Activated CD4-positive, alpha-beta memory T cell treated with anti-CD3 and anti-CD28 coated beads, Interleukin-2, amount 10 ng/mL, durations not matched to agents 7 days and 5 days (primary cell): ENCODE data around the gene TMEM237. TPM values are rescaled to one million over a fixed set of nuclear protein-coding genes. Genes with fewer than 3 reads are reported as not detected.
"Not testable (repeated sequence)": the region's sequence is repeated elsewhere in the genome, so short reads cannot be mapped to it uniquely, and the experiment has no call there.

Source experiments
- CTCF ChIA-PET: fragments of 350-600 bp; sonication (Branson Sonifier 250); formaldehyde crosslinking; loops from one replicate; lab custom pipeline; 2021; ENCODE audit warnings: antibody characterized with exemption, inconsistent platforms; lab: Charles Lee
- POLR2A ChIA-PET: fragments of 350-600 bp; sonication (Branson Sonifier 250); formaldehyde crosslinking; loops from one replicate; lab custom pipeline; 2021; ENCODE audit warnings: antibody characterized with exemption; lab: Charles Lee
- DNase-seq: peaks from one replicate; pipeline ENCODE4 v3.0.0-alpha.2; 2020
- H3K27ac Mint-ChIP-seq: one replicate; pipeline ENCODE4 v1.8.0; 2021; ENCODE audit warnings: mild to moderate bottlenecking, mixed read lengths
- H3K27me3 Mint-ChIP-seq: one replicate; pipeline ENCODE4 v1.8.0; 2021; ENCODE audit warnings: mixed read lengths
- H3K36me3 Mint-ChIP-seq: one replicate; pipeline ENCODE4 v1.8.0; 2021; ENCODE audit warnings: low read depth, mixed read lengths
- H3K4me1 Mint-ChIP-seq: one replicate; pipeline ENCODE4 v1.8.0; 2021; ENCODE audit warnings: mixed read lengths
- H3K4me3 Mint-ChIP-seq: one replicate; pipeline ENCODE4 v1.8.0; 2021; ENCODE audit warnings: mild to moderate bottlenecking, mixed read lengths
- H3K9me3 Mint-ChIP-seq: one replicate; pipeline ENCODE4 v1.8.0; 2021; ENCODE audit warnings: mixed read lengths
- total RNA-seq, 2 experiments: library from RNA; stranded (reverse); gene quantifications; one replicate each; pipeline ENCODE4 v1.2.3, GENCODE V29; 2021

Gene TMEM237
- total RNA-seq: 10 to 100 TPM; 13.4 to 15.2 TPM

DNA sequence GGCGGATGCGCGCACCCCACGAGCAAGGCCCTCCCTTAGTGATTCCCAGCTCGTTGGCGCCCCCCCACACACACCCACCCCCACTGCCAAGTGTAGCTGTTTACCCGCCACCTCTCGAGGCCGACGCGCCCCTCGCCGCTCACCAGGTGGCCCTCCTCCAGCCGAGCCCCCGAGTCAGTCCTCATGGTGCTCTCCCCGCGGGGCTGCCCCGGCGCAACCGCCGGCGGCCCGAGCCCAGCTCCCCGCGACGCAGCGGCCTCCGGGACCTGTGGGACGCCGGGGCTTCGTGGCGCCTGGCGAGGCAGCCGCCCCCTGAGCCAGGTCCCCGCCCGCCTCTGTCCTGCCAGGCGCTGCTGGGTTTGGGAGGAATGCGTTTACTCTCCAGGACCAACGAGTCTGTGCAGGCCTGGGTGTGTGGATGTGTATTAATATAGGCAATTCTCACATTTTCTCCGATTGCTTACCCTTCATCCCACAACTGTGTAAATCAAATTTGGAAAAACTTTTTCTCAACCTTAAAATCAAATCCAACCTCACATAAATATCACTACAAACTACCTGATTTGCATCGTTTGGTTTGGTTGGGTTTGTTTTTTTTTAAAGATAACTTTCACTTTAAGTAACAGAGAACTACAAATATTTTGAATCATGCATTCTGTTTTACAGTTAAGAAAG is at the start of gene TMEM237:
TMEM237 (minus strand) TSS at position 288 of the 675 bp plus-strand sequence; CDS start at position 185, 103 bp downstream.
- Mint-ChIP-seq H3K27me3 (peaks cover 1% of the 10 kb centered on the region), H3K4me3 (peak within 1 kb of the TSS; percentile 92), H3K9me3 (no peaks in the 10 kb centered on the region), H3K4me1 (peaks cover 22% of the 10 kb centered on the region), H3K36me3 (no peaks in the 10 kb centered on the region), H3K27ac (peak within 1 kb of the TSS; percentile 87)
- DNase-seq: peak; percentile 49
- POLR2A ChIA-PET: interaction anchor here (1.0 to 2.6 kb wide), 10 partner anchors 8 to 460 kb away, joined by 3 to 21 read pairs (median 4); partner anchors contain the start of genes ALS2, CASP10, CASP8 and STRADB
- CTCF ChIA-PET: interaction anchor here (0.6 to 1.6 kb wide), 5 partner anchors 138 to 461 kb away, joined by 3 to 6 read pairs (median 3); partner anchors contain the start of genes ALS2 and TRAK2

DNA sequence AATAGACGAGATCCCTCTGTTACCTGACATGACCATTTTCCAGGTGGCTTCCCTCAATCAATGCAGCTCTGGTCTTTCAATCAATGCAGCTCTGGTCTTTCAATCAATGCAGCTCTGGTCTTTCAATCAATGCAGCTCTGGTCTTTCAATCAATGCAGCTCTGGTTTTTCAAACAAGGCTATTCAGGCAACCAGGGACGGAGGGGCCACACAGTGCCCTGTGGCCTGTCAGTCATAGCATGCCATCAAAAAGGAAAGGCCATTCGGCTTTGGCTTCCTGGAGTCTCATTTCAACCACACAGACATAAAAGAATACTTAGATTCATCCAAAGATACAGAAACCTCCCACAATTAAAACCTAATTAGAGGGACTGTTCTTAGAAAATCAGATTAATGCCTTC is 41.9 kb upstream of the TMEM237 start:
- H3K9me3 Mint-ChIP-seq: no peaks in the 10 kb centered on the region
- H3K27ac Mint-ChIP-seq: no peak overlapping the region
- peaks cover 22% of the 10 kb centered on the region for H3K27me3 Mint-ChIP-seq
- ChIA-PET POLR2A (no interaction called here), CTCF (no interaction called here)
- DNase-seq: no peak
- no peaks in the 10 kb centered on the region for H3K36me3 Mint-ChIP-seq
- H3K4me3 Mint-ChIP-seq: no peak overlapping the region
- H3K4me1 Mint-ChIP-seq: no peaks in the 10 kb centered on the region

- POLR2A ChIA-PET: no interaction called here
- Mint-ChIP-seq H3K4me1 (no peaks in the 10 kb centered on the region), H3K4me3 (no peak overlapping the region), H3K9me3 (no peaks in the 10 kb centered on the region), H3K27ac (no peak overlapping the region), H3K27me3 (peaks cover 4% of the 10 kb centered on the region), H3K36me3 (no peaks in the 10 kb centered on the region)
- CTCF ChIA-PET: interaction anchor here (1.0 kb wide), 1 partner anchor 12 kb away, joined by 3 read pairs; no protein-coding TSS in a partner anchor
- DNase-seq: no peak
Observed at GRCh38 chr2:201680743-201681142, 37.4 kb upstream of the TMEM237 start.

DNA sequence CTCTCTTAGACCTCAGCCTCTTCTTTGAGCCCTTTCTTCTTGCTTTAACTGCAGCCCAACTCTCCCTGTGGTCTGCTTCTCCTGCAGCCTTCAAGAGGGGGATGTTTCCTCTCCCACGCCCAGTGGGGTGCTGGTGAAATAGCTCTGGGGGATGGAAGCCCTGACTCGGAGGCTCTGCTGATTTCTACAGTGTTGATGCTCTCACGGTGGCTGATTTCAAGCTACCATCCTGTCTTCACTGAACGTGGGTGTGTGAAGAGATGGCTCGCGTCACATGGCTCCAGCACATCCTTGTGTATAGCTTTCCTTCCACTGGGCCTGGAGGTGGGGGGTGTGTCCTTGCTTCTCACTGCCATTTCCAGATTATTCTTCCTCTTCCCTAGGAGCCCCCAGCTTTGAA is 35.1 kb upstream of the TMEM237 start:
- ChIA-PET POLR2A (no interaction called here), CTCF (no interaction called here)
- Mint-ChIP-seq H3K27me3 (peaks cover 4% of the 10 kb centered on the region), H3K4me3 (no peak overlapping the region), H3K4me1 (peaks cover 14% of the 10 kb centered on the region), H3K36me3 (no peaks in the 10 kb centered on the region), H3K27ac (no peak overlapping the region), H3K9me3 (no peaks in the 10 kb centered on the region)
- DNase-seq: no peak

DNA sequence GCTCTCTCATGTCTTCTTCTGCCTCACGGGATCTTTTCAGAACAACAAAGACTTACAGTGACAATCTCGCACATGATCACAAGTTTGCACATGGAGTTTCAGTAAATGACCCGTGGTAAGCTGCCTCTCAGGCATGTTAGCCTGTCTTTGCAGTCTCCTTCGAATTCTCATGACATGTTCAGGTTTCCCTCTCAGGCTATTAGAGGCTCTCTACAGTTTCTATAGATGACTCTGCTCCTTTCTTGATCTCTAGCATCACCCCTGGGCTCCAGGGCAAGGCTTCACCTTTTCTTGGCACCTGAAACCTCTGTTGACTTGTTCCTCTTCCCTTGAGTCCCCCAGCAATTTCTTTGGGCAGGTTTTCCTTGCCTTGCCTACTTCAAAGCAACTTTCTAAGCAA is 32.2 kb upstream of the TMEM237 start:
- ChIA-PET POLR2A (no interaction called here), CTCF (no interaction called here)
- Mint-ChIP-seq H3K36me3 (no peaks in the 10 kb centered on the region), H3K27ac (no peak overlapping the region), H3K27me3 (peaks cover 14% of the 10 kb centered on the region), H3K4me3 (no peak overlapping the region), H3K9me3 (no peaks in the 10 kb centered on the region), H3K4me1 (peaks cover 22% of the 10 kb centered on the region)
- DNase-seq: no peak

GRCh38 chr2:201674794-201675193 is 31.5 kb upstream of the TMEM237 start:
- Mint-ChIP-seq H3K9me3 (no peaks in the 10 kb centered on the region), H3K27ac (no peak overlapping the region), H3K4me3 (no peak overlapping the region), H3K27me3 (peaks cover 16% of the 10 kb centered on the region), H3K4me1 (peaks cover 22% of the 10 kb centered on the region), H3K36me3 (no peaks in the 10 kb centered on the region)
- CTCF ChIA-PET: no interaction called here
- DNase-seq: no peak
- POLR2A ChIA-PET: no interaction called here

GRCh38 chr2:201674298-201674697 is 31.0 kb upstream of the TMEM237 start:
- Mint-ChIP-seq H3K9me3 (no peaks in the 10 kb centered on the region), H3K27me3 (peaks cover 16% of the 10 kb centered on the region), H3K27ac (no peak overlapping the region), H3K4me3 (no peak overlapping the region), H3K36me3 (no peaks in the 10 kb centered on the region), H3K4me1 (peaks cover 22% of the 10 kb centered on the region)
- CTCF ChIA-PET: no interaction called here
- no peak for DNase-seq
- POLR2A ChIA-PET: no interaction called here

- H3K9me3 Mint-ChIP-seq: no peaks in the 10 kb centered on the region
- no peaks in the 10 kb centered on the region for H3K36me3 Mint-ChIP-seq
- peaks cover 22% of the 10 kb centered on the region for H3K4me1 Mint-ChIP-seq
- no peak overlapping the region for H3K4me3 Mint-ChIP-seq
- no peak overlapping the region for H3K27ac Mint-ChIP-seq
- DNase-seq: no peak
- H3K27me3 Mint-ChIP-seq: peaks cover 16% of the 10 kb centered on the region
- ChIA-PET CTCF (no interaction called here), POLR2A (no interaction called here)
Observed at GRCh38 chr2:201673546-201673945, 30.2 kb upstream of the TMEM237 start.

DNA sequence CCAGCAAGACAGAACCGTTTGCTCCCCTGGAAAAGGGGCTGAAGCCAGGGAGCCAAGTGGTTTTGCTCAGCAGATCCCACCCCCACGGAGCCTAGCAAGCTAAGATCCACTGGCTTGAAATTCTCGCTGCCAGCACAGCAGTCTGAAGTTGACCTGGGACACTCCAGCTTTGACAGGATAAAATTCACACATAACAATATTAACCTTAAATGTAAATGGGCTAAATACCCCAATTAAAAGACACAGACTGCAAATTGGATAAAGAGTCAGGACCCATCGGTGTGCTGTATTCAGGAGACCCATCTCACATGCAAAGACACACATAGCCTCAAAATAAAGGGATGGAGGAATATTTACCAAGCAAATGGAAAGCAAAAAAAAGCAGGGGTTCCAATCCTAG is 27.9 kb upstream of the TMEM237 start:
- H3K9me3 Mint-ChIP-seq, H3K4me3 Mint-ChIP-seq, DNase-seq, H3K27ac Mint-ChIP-seq, H3K36me3 Mint-ChIP-seq, CTCF ChIA-PET, POLR2A ChIA-PET: not testable (repeated sequence)
- Mint-ChIP-seq H3K4me1 (peaks cover 22% of the 10 kb centered on the region), H3K27me3 (peaks cover 12% of the 10 kb centered on the region)

DNA sequence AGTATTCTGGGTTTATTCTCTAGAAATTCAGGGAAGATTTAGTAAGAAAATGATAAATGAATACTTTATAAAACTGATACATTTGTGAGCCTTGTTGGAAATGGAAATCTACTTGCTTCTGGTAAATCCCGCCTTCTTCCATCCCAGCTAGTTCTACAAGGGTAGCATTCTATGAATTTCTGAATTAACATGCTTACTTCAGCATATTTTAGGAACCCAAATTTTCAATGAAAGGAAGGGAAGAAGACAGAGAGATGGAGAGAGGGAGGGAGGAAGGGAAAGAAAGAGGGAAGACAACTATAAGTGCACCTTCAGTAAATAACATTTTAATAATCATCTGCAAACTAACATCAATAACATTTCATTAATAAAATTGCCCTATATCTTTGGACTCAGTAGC is 26.6 kb upstream of the TMEM237 start:
- Mint-ChIP-seq H3K4me1 (peaks cover 18% of the 10 kb centered on the region), H3K36me3 (no peaks in the 10 kb centered on the region), H3K9me3 (no peaks in the 10 kb centered on the region), H3K4me3 (no peak overlapping the region), H3K27me3 (peaks cover 12% of the 10 kb centered on the region), H3K27ac (no peak overlapping the region)
- CTCF ChIA-PET: no interaction called here
- POLR2A ChIA-PET: no interaction called here
- no peak for DNase-seq

GRCh38 chr2:201668402-201668910 is 25.2 kb upstream of the TMEM237 start:
- H3K9me3 Mint-ChIP-seq: no peaks in the 10 kb centered on the region
- DNase-seq: no peak
- POLR2A ChIA-PET: no interaction called here
- peaks cover 8% of the 10 kb centered on the region for H3K4me1 Mint-ChIP-seq
- no peak overlapping the region for H3K4me3 Mint-ChIP-seq
- CTCF ChIA-PET: interaction anchor here (1.1 to 1.2 kb wide), 2 partner anchors 11 to 13 kb away, joined by 3 to 4 read pairs; no protein-coding TSS in a partner anchor
- H3K27me3 Mint-ChIP-seq: peaks cover 12% of the 10 kb centered on the region
- H3K36me3 Mint-ChIP-seq: no peaks in the 10 kb centered on the region
- H3K27ac Mint-ChIP-seq: no peak overlapping the region

GRCh38 chr2:201664334-201664733 is 21.0 kb upstream of the TMEM237 start:
- ChIA-PET CTCF (interaction anchor here (0.6 to 0.7 kb wide), 2 partner anchors 56 to 756 kb away, joined by 3 read pairs; no protein-coding TSS in a partner anchor), POLR2A (interaction anchor here (1.5 kb wide), 1 partner anchor 11 kb away, joined by 3 read pairs; no protein-coding TSS in a partner anchor)
- DNase-seq: no peak
- H3K36me3 Mint-ChIP-seq: no peaks in the 10 kb centered on the region
- peaks cover 2% of the 10 kb centered on the region for H3K27me3 Mint-ChIP-seq
- no peak overlapping the region for H3K4me3 Mint-ChIP-seq
- no peaks in the 10 kb centered on the region for H3K4me1 Mint-ChIP-seq
- H3K9me3 Mint-ChIP-seq: no peaks in the 10 kb centered on the region
- no peak overlapping the region for H3K27ac Mint-ChIP-seq

DNA sequence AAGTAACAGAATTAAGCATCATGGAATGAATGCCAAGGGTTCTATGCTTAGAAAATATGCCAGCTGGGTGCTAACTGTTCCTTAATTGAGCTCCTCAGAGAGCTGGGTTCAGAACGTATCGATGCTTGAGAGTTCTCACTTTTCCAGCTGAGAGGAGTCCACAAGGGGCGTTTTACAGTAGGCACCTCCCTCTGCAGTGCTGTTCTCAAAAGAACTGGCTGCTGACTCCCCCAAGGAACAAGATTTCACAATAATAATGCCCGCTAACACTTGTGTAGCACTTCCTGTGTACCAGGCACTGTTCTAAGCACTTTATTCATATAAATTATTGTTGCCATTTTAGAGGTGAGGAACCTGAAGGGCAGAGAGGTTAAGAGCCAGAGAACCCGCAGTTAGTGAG is 18.1 kb upstream of the TMEM237 start:
- H3K27me3 Mint-ChIP-seq: peaks cover 13% of the 10 kb centered on the region
- H3K36me3 Mint-ChIP-seq: no peaks in the 10 kb centered on the region
- no peaks in the 10 kb centered on the region for H3K9me3 Mint-ChIP-seq
- POLR2A ChIA-PET: no interaction called here
- DNase-seq: no peak
- H3K4me3 Mint-ChIP-seq: no peak overlapping the region
- no peak overlapping the region for H3K27ac Mint-ChIP-seq
- no peaks in the 10 kb centered on the region for H3K4me1 Mint-ChIP-seq
- CTCF ChIA-PET: no interaction called here
